ENCODE data around the gene THAP6. TPM values are rescaled to one million over a fixed set of nuclear protein-coding genes. Genes with fewer than 3 reads are reported as not detected.

The THAP6 gene
- total RNA-seq, 1 experiment from 2014 or later, result 25.5 TPM

- H3K9me3 ChIP-seq (ENCODE audit: control insufficient read depth in 1 of 2, insufficient read depth in 1 of 2, low read depth in 1 of 2, low read length in 2 of 2), result no peaks in the 10 kb centered on the region
- no peak for ATAC-seq
- H3K4me2 ChIP-seq (ENCODE audit: low read length), result no peak overlapping the region
- TF ChIP-seq TCF7L2 (IDR thresholded peaks at IDR 0.05; ENCODE audit: borderline replicate concordance, extremely low read depth, insufficient read depth, insufficient read length), result no peak
- no peak for TF ChIP-seq MAX (IDR thresholded peaks at IDR 0.05)
- TF ChIP-seq RAD21 (IDR thresholded peaks at IDR 0.05; ENCODE audit: low read depth), result no peak
- no peak for TF ChIP-seq CTCF (IDR thresholded peaks at IDR 0.05 in 2 of 3, conservative IDR thresholded peaks at IDR 0.05 in 1 of 3; ENCODE audit: borderline replicate concordance in 1 of 3, insufficient read depth in 1 of 3, low read depth in 2 of 3, low read length in 2 of 3)
- no peak for TF ChIP-seq EZH2phosphoT487 (IDR thresholded peaks at IDR 0.05; ENCODE audit: borderline replicate concordance)
- TF ChIP-seq SIN3A (IDR thresholded peaks at IDR 0.05; ENCODE audit: low read depth), result no peak
- no peak for TF ChIP-seq EZH2 (IDR thresholded peaks at IDR 0.05)
- TF ChIP-seq REST (IDR thresholded peaks at IDR 0.05; ENCODE audit: low read depth), result no peak
- TF ChIP-seq SRF (IDR thresholded peaks at IDR 0.05; ENCODE audit: low read depth), result no peak
- TF ChIP-seq ZFX (IDR thresholded peaks at IDR 0.05), result no peak
- TF ChIP-seq ZBTB33 (IDR thresholded peaks at IDR 0.05; ENCODE audit: extremely low read depth, insufficient replicate concordance, low read length), result no peak
- no peak for TF ChIP-seq CEBPB (IDR thresholded peaks at IDR 0.05; ENCODE audit: low read depth)
- no peak for TF ChIP-seq POLR2A (IDR thresholded peaks at IDR 0.05; ENCODE audit: borderline replicate concordance, extremely low read depth, insufficient read depth, insufficient read length)
- TF ChIP-seq JUND (IDR thresholded peaks at IDR 0.05), result no peak
- TF ChIP-seq ATF3 (IDR thresholded peaks at IDR 0.05), result no peak
- no peak for TF ChIP-seq ELF1 (IDR thresholded peaks at IDR 0.05; ENCODE audit: borderline replicate concordance, low read depth)
- no peak for TF ChIP-seq ZNF274 (IDR thresholded peaks at IDR 0.05; ENCODE audit: low read depth, low read length)
- no peak for TF ChIP-seq POLR2AphosphoS5 (IDR thresholded peaks at IDR 0.05; ENCODE audit: low read depth, low read length)
- ChIA-PET CTCF (no interaction called here), RAD21 (ENCODE audit: low non-redundant PET in 1 of 2, low total read pairs in 2 of 2, uncharacterized antibody in 2 of 2, unreplicated experiment in 2 of 2) (no interaction called here), POLR2A (interaction anchor here (1.0 kb wide), 1 partner anchor 20 kb away, joined by 3 read pairs; no protein-coding TSS in a partner anchor)
- DNase-seq (ENCODE audit: low read depth, low spot score), result no peak
- no peak overlapping the region for H3K4me3 ChIP-seq (replicated peaks in 1 of 2; ENCODE audit: low read depth in 1 of 2, low read length in 2 of 2)
- H3K27ac ChIP-seq (ENCODE audit: low read depth, low read length), result no peak overlapping the region
- no peaks in the 10 kb centered on the region for H4K20me1 ChIP-seq (ENCODE audit: insufficient read depth)
- no peak overlapping the region for H2AFZ ChIP-seq (ENCODE audit: low read depth, low read length, poor library complexity, severe bottlenecking)
- no peaks in the 10 kb centered on the region for H3K79me2 ChIP-seq (ENCODE audit: insufficient read depth, low read length)
- H3K27me3 ChIP-seq (ENCODE audit: insufficient read depth, low read length), result no peaks in the 10 kb centered on the region
- no peaks in the 10 kb centered on the region for H3K4me1 ChIP-seq (ENCODE audit: control insufficient read depth in 1 of 2, insufficient read depth in 2 of 2, low read length in 2 of 2)
- intact Hi-C loops (cut with micrococcal nuclease), result no loop called here
- BruUV-seq (replicated peaks), result no TSS peak
- H3K36me3 ChIP-seq (ENCODE audit: control insufficient read depth in 1 of 2, insufficient read depth in 2 of 2, low read length in 2 of 2), result peaks cover 13 to 18% of the 10 kb centered on the region in 2 experiments
- H3K9ac ChIP-seq (ENCODE audit: low read length), result no peak overlapping the region
- H3K9me2 ChIP-seq (ENCODE audit: insufficient read depth), result no peaks in the 10 kb centered on the region
Measured at GRCh38 chr4:75527482-75527881, 13.2 kb downstream of the THAP6 start.

Data from HCT116 (cell line).